AML-193 (cell line): ENCODE data around the gene ABCG1.
"Not testable (repeated sequence)": the region's sequence is repeated elsewhere in the genome, so short reads cannot be mapped to it uniquely, and the experiment has no call there.

Experiments
- DNase-seq, 2 experiments: peaks; one replicate each; lab custom pipeline; 2025; lab: John Stamatoyannopoulos, UW

Gene ABCG1

DNA sequence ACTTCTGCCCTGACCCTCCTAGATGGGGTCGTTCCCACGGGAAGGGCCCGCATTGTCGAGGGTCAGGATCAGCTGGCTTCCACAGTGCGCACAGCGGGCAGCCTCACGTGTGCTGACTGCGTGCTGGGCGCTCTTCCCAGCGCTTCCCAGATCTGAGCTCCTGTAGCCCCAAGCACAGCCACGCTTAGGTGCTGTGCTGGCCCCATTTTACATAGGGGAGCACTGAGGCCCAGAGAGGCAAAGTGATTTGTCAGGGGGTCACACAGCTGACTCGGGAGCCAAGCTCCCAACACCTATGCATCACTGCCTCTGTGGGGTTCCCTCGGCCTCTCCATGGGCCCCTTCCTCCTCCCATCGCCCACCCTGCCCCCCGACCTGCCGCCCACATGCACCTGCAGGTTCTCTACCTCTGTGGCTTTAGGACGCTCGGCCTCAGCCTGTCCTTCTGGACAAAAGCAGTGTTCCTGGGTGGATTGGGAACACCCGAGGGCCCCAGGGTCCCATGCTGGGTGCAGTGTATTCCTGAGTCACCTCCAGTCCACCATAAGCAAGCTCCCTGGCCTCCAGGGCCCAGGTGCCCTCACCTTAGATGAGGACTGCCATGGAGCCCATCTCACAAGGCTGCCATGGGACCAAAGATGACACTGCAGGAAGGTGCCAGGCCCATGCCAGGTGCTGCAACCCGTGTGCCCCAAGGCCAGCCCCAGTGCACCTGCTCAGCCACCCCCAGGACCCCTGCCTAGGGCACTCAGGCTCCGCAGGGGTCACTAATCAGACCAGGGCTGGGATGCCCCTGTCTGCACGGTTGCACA lies 73.0 kb downstream of the ABCG1 start:
- no peak for DNase-seq

DNA sequence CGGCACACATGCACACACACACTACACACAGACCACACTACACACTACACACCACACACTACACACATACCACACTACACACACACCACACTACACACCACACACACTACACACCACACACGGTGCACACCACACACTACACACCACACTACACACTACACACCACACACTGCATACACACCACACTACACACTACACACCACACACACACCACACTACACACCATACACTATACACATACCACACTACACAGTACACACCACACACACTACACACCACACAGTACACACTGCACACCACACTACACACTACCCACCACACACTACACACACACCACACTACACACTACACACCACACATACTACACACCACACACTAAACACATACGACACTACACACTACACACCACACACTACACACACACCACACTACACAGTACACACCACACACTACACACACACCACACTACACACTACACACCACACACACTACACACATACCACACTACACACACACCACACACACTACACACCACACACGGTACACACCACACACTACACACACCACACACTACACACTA lies 73.7 kb downstream of the ABCG1 start:
- not testable (repeated sequence) for DNase-seq

GRCh38 chr21:42293649-42294272 lies 74.8 kb downstream of the ABCG1 start:
- DNase-seq: no peak

DNA sequence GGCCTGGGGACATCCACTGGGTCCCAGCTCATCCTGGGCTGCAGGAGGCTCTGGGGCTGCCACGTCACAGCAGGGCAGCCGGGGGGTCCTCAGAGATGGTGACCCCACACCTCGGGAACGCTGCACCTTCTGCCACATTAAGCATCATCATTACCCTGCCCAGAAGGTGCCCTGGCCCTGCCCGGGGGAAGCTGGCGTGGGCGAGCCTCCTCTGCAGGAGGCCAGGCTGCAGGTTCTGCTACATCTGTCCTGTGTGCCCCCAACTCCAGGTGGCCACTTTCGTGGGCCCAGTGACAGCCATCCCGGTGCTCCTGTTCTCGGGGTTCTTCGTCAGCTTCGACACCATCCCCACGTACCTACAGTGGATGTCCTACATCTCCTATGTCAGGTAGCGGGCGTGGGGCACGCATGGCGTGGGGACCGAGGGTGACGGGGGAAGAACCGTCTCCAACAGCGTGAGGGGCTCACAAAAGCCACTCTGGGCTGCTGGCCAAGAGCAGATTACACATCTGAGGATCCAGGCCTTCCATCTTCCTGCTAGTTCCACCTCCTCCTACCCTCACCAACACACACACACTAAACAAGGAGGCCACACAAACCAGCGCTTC lies 75.4 kb downstream of the ABCG1 start:
- DNase-seq: no peak

- DNase-seq: no peak
These were observed 76.9 kb downstream of the ABCG1 start for GRCh38 chr21:42295845-42296244.

GRCh38 chr21:42296501-42296900 lies 77.6 kb downstream of the ABCG1 start:
- no peak for DNase-seq

DNA sequence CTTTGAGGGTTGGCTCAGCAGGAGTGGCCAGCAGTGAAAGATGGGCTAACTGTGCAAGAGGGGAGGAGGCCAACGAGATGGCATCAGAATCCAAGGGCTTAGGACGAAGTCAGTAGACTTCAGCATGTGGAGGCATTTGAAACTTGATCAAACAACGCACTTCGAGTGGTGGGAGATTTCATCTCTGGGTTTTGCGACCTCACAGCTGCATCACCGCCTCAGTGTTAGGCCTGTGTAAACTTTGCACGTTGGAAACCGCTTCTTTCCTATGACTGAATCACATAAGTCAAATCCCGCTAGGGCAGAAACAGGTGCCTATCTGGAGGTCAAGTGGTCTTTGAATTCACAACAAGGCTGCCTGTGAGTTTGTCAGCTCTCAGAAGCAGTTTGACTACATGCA lies 78.4 kb downstream of the ABCG1 start:
- no peak for DNase-seq

DNA sequence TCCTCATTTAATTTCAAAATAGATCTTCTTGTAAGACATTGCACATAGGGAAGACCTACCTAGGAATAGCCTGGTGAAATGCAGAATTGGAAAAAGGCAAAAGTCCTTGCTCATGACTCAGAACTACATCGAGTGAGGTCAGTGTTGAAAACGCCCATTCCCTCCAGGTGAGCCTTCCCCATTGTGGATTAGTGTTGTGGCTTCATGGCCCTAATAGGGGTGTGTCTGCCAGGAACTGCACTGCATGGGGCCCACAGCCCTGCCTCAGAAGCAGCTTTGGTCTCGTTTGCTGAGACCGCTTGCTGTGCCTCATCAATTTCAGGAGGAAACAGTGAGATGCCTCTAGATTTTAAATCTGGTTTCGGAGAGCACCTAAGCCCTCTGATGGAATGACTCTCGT lies 79.3 kb downstream of the ABCG1 start:
- DNase-seq: no peak

DNA sequence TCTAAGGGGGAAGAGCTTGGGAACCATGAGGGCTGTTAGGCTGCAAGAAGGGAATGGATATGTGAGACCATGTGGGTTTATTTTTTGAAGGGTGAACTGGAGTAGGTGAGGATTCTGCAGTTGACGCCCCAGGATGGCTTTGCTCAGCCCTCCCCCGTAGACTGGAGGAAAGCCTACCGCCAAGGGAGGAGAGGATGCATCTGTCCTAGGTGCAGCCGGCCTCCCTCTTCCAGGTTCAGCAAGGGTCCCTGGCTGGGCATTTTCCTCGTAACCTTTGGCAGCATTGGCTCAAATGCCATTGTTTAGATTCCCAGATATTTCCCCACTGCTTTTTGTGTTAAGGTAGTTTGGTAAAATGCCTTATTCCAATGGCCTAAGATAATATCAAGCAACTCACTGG lies 79.7 kb downstream of the ABCG1 start:
- no peak for DNase-seq

DNA sequence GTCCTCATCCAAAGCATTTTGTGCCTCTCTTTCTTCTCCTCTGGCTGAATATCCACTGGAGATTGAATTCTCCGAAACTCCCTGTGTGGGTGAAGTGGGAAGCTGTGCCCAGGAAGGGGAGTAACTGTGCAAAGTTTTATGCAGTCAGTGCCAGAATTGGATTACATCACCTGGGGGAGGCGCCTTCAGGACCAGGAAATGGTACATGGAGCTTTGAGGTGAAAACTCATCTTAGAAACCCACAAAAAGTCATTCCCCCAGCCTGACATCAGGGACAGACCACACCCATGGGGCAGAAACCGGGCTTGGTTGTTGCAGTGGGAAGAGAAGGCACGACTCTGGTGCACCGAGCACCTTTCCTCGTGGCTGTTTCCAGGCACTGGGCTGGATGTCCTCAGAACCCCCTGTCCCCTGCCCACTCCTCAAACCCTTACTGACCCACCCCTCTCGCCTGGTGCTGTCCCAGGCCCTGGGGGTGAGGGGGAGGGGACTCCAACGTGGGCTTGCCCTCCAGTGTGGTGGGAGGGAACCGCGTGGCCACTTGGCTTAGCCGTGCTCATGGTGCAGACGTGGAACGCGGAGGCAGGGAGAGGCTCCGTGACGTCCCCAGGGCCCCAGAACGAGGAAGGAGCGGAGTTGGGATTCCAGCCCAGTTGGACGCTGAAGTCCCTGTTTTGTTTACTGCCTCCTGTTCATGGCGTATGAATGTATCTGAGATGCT lies 80.5 kb downstream of the ABCG1 start:
- no peak for DNase-seq

DNA sequence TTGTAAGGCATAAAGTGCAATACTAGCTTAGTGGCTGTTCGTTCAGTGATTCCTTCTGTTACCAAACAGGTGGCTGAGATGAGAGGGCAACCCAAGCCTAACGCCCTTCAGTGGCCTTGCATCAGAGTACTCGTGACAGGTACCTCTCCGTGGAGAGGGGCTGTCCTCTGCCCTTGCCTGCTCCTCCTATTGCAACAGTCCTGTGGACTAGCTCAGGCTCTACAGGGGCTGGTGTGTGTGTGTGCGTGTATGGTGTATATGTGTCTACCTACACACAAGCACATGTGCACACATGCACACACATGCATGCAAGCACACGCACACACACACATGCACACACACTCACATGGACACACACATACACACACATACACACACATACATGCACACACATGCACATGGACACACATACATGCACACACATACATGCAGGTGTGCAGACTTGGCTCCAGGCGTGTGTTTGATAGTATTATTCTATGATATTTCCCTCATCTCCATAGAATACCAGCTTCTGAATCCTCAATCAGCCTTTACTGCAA lies 81.2 kb downstream of the ABCG1 start:
- DNase-seq: no peak

- no peak for DNase-seq
These were observed 82.0 kb downstream of the ABCG1 start for GRCh38 chr21:42300956-42301355.

DNA sequence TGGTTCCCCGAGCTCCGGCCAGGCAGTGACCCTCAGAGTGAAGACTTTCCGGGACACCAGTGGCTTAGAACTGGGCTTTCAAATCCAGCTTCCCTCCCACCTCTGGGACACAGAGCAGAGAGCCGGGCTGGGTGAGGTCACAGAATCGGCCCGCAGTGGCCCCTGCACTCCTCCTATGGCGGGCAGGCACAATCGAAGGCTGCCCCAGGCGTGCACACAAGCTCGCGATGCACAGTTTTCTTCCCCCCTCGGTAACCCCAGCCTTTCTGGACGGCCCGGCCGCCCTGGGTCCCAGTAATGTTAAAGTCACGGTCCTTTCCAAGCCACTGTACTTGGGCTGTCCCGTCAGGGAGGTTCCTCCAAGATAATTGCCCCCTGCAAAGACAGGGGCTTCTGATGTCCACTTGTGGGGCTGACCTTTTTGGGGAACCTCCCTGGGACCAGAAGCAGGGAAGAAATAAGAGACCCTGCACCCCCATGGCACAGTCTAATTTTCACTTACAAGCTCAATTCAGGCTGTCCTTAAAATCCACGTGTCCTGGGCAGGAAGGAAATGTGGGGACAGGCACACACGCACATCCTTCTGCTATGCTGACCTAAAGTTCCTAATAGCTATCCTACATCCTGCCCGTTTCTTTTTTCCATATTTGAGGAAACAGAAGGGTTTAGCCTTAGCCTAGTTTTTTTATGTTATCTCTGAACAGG lies 82.6 kb downstream of the ABCG1 start:
- DNase-seq: no peak

DNA sequence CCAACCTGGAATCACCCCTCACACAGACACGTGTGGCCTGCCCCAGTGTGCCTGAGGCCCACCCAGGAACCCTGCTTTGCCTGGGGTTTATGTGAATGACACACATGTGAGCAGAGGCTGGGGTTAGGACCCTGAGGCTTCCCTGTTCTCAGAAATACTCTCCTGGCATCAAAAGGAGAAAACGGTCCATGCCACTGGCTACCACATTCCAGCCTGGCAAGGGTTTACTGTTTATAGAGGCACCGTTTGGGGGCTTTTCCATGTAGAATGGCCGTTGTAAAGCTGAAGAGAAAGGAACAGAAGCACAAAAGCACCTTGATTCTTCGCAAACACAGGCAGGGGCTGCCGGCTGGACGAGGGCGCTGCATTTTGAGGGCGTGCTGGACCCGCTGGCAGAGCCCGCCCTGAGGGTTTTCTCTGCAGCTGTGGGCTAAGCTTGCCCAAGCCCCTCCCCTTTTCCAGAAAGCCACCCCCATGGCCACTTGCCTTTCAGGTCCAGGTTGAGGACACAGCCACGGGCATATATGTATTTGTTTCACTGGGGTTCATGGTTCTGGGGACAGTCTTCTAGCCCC lies 83.2 kb downstream of the ABCG1 start:
- no peak for DNase-seq

GRCh38 chr21:42302794-42303193 lies 83.9 kb downstream of the ABCG1 start:
- no peak for DNase-seq

- no peak for DNase-seq
These were observed 84.5 kb downstream of the ABCG1 start for GRCh38 chr21:42303443-42303842.

DNA sequence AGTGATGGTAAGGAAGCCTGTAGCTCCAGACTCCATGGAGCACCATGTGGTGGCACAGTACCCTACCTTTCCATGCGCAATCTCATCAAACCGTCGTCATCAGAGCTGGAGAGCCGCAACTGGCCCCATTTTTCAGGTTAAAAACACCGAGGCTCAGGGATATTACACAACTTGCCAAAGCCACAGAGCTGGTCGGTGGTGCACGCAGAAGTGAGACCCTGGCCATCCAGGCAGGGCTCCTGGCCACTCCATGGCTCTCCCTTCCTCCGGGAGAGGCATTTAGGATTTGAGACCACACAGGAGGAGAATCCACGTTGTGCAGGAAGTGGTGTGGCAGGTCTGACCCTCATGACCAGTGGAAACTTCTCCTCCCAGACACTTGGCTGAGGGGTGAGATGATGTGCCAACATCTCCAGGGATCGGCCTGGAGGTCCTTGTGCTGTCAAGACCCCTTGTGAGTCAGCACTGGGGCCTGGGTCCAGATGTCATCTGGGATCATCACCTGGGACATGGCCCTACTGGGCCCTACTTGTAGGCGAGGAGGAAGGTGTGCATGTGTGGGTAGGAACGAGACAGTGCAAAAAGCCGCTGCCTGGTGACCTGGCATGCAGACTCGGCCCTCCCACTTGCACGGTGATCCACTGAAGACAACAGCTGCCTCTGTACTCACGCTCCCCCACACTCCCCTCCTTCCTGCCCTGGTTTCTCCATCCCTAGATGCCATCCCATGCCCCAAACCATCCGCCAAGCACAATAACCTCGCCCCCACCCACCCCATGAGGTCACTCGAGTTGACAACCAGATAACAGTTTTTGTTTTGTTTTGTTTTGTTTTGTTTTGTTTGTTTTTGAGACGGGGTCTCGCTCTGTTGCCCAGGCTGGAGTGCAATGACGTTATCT lies 85.9 kb downstream of the ABCG1 start:
- no peak for DNase-seq

DNA sequence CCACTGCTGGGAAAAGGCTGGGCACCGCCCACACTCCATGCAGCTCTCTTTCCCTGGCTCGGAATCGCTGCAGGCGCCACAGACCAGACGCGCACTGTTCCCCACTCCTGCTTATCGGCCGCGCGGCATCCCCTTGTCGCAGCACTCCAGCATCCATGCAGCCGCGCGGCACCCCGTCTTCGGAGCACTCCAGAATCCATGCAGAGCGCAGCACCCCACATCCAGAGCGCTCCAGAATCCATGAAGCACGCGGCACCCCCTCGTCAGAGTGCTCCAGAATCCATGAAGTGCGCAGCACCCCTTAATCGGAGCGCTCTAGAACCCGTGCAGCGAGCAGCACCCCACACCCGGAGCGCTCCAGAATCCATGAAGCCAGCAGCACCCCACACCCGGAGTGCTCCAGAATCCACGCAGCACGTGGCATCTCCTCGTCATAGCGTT lies 86.8 kb downstream of the ABCG1 start:
- DNase-seq: no peak

DNA sequence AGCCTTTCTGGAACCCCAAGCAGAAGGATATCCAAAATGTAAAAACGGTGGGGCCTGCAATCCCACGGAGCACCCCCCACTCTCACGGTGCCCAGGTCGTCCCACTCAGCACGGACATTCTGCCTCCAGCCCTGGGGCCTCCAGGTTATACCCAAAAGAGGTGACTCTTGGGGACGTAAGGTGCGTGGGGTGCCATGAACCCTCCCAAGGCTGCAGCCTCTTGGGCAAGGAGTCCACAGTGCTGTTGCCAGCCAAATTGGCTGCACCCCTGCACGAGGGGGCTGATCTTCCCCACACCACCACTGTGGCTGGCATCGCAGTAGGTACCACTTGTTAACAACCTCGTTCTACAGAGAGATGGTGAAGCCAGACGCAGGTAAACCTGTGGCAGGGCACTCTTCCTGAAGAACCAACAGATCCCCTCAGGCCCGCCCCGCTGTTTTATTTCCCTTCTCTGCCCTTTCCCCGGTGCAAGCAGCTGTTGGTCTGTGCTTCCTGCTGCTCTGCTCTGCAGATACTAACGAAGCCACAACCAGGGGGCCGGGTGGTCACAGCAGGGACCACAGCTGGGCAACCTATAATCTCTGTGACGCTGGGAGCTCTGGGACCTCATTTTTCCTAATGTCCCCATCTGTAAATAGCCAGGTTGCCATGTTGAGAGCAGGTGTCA lies 87.6 kb downstream of the ABCG1 start:
- no peak for DNase-seq
